Thymus (tissue), 11 donors: ENCODE measurements around the gene DPH2. TPM values are rescaled to one million over a fixed set of nuclear protein-coding genes. Genes with fewer than 3 reads are reported as not detected.

Experiments used
- DNase-seq, 9 donors: peaks; one replicate each; pipeline ENCODE4 v3.0.0-alpha.2; 2013; ENCODE audit warnings: low spot score in 9 of 9, low read depth in 6 of 9, missing footprints in 1 of 9
- H3K27ac ChIP-seq, 2 donors: one replicate each; pipeline ENCODE4 v1.5.1; 2013; ENCODE audit warnings: control low read depth in 1 of 2, low read depth in 1 of 2, low read length in 1 of 2, mild to moderate bottlenecking in 1 of 2, moderate library complexity in 1 of 2
- H3K27me3 ChIP-seq, 2 donors: one replicate each; pipeline ENCODE4 v1.5.1; 2013; ENCODE audit warnings: low read length in 1 of 2; ENCODE audit not compliant: control insufficient read depth in 2 of 2, insufficient read depth in 1 of 2
- H3K36me3 ChIP-seq, 2 donors: one replicate each; pipeline ENCODE4 v1.5.1; 2013; ENCODE audit warnings: low read length in 1 of 2, mild to moderate bottlenecking in 1 of 2, moderate library complexity in 1 of 2; ENCODE audit not compliant: control insufficient read depth in 2 of 2, insufficient read depth in 2 of 2
- H3K4me1 ChIP-seq, 2 donors: one replicate each; pipeline ENCODE4 v1.5.1; 2013; ENCODE audit warnings: low read length in 2 of 2; ENCODE audit not compliant: control insufficient read depth in 2 of 2, insufficient read depth in 2 of 2
- H3K4me3 ChIP-seq, 2 donors: one replicate each; pipeline ENCODE4 v1.5.1; 2013; ENCODE audit warnings: low read length in 2 of 2, control low read depth in 1 of 2, mild to moderate bottlenecking in 1 of 2
- H3K9me3 ChIP-seq, 2 donors: one replicate each; pipeline ENCODE4 v1.5.1; 2013; ENCODE audit warnings: low read length in 1 of 2, mild to moderate bottlenecking in 1 of 2; ENCODE audit not compliant: control insufficient read depth in 2 of 2, insufficient read depth in 1 of 2
- WGBS: extraction: QIAGEN DNeasy Blood & Tissue Kit; methylation state at CpG from one replicate; pipeline ENCODE4 v1.1.7; 2013; 5-methylcytosine and 5-hydroxymethylcytosine counted together
- polyA plus RNA-seq: library from polyadenylated mRNA; stranded (reverse); fragments of 200-250 nt; gene quantifications from one replicate; pipeline ENCODE4 v1.2.3, GENCODE V29; 2013
- total RNA-seq: library from RNA; stranded (reverse); fragments of 120-200 nt; gene quantifications from one replicate; pipeline ENCODE4 v1.2.4, GENCODE V29; 2013
- donor health status: healthy.

Gene DPH2
- total and polyA plus RNA-seq, 2 donors, result 14.4 to 16.1 TPM

DNA sequence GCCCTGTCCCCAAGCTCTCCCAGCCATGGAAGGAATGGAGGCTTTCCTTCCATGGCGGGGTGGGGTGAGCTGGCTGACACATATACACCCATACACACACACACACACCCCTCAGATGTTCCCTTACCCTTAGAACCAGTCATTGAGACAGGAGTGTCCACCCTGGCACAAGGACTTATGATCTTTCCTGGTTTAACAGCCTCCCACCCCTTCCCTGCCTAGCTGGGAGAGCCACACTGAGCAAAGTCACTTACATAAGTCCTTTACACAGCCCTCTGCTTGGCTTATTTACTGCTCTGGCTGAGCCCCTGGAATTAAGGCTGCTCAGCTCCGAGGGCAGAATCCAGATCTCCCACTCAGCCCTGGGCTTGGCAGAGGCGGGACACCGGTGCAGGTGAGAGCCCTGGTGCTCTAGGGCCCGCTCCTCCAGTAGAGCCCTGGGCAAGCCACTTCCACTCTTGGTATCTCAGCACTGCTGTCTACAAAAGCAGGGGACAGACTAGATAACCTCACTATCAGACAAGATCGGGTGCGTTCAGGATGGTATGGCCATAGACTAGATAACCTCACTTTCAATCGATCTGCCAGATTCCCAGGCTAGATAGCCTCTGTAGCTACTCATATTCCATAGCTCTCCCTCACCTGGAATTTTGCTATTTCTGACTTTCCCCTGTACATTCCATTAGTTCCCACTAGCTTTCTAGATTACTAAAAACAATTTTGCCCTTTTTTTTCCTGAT lies 44.7 kb downstream of the DPH2 start:
- Histone ChIP-seq H3K36me3 (no peaks in the 10 kb centered on the region), H3K27ac (no peak overlapping the region), H3K27me3 (no peaks in the 10 kb centered on the region), H3K9me3 (no peaks in the 10 kb centered on the region), H3K4me1 (peaks cover 10 to 15% of the 10 kb centered on the region in 2 donors), H3K4me3 (no peak overlapping the region)
- 90% methylated on average over 8 of the region's 8 CpGs for WGBS
- no peak for DNase-seq

DNA sequence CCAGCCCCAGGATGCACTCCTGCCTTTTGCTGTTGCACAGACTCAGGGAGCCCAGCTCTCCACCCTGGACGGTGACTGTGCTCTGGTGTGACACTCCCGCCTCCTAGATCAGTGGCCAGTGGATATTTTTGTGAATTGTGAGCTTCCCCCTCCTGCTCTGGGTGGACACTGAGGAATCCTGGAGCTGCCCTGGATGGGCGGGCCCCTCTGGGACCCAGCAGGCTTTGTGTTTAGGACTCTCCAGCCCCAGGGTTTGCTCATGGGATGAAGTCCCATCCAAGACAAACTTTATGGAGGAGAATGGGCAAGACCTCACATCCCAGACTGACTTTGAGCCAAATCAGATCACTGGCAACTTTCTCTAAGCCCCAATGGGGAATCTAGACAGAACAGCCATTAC lies 45.4 kb downstream of the DPH2 start:
- Histone ChIP-seq H3K4me1 (peaks cover 10 to 15% of the 10 kb centered on the region in 2 donors), H3K27ac (no peak overlapping the region), H3K4me3 (no peak overlapping the region), H3K27me3 (no peaks in the 10 kb centered on the region), H3K9me3 (no peaks in the 10 kb centered on the region), H3K36me3 (no peaks in the 10 kb centered on the region)
- 93% methylated on average over 3 of the region's 3 CpGs for WGBS
- DNase-seq, result no peak

DNA sequence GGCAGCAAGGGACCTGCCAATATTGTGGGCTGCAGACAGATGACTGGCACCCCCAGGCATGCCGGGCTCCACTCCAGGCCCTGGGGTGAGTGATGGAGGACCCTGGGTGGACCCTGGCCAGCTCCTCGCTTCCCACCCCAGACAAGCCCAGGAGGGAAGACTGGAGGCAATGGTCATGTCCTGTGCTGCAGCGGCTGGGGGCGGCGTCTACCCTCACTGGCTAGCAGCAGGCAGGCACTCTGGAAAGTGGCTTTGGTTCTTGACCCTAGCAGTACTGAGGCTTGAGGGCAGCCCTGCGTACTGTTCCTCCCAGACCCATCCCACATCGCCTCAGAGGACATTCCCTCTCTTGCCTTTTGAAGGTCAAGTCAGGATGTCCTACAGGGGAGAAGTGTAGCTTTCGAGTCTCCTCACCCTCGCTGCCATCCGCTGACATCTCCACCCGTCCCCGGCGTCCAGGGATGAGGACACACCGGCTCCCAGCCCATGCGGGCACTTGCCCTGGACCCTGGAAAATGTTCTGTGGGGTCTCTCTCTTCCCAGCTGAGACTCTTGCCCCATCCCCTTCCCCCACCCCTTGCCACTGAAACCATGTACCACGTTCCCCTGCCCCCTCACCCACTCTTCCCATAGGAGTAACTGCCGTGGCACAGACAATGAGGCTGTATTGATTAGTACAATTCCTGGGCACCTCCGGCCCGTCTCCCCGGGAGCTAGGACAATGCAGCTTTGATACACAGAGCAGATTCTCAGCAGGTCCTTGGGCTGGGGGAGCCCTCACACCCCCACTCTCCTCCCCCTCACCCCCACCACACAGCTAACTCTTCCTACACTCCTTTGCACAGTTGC lies 46.5 kb downstream of the DPH2 start:
- Histone ChIP-seq H3K27me3 (no peaks in the 10 kb centered on the region), H3K9me3 (no peaks in the 10 kb centered on the region), H3K4me1 (peaks cover 10 to 15% of the 10 kb centered on the region in 2 donors), H3K36me3 (no peaks in the 10 kb centered on the region), H3K27ac (no peak overlapping the region), H3K4me3 (no peak overlapping the region)
- 97% methylated on average over 20 of the region's 20 CpGs for WGBS
- DNase-seq, result no peak

DNA sequence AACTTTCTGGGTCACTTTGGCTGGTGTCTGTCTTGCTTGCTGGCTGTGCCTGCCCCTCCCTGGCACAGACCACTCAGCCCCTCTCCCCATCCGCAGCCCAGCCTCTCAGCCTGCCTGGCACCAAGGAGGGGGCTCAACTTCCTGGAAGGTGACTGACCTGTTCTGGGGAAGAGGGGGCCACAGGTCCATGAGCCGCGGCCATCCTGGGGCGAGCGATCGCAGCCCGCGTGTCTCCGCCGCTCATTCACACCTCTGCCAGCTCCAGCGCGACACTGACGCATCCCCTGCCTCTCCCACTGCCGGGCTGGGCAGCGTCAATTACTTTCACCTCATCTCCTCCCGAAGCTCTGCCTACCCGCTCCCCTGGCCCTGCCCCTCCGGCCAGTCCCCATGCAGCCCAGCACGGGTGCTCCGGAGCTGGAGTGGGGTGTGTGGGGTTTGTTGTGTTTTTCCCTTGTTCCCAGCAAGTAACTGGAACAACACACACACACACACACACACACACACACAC lies 47.1 kb downstream of the DPH2 start:
- Histone ChIP-seq H3K4me3 (no peak overlapping the region), H3K4me1 (peaks cover 10 to 15% of the 10 kb centered on the region in 2 donors), H3K36me3 (no peaks in the 10 kb centered on the region), H3K9me3 (no peaks in the 10 kb centered on the region), H3K27me3 (no peaks in the 10 kb centered on the region), H3K27ac (no peak overlapping the region)
- WGBS, result 98% methylated on average over 20 of the region's 20 CpGs
- no peak for DNase-seq

DNA sequence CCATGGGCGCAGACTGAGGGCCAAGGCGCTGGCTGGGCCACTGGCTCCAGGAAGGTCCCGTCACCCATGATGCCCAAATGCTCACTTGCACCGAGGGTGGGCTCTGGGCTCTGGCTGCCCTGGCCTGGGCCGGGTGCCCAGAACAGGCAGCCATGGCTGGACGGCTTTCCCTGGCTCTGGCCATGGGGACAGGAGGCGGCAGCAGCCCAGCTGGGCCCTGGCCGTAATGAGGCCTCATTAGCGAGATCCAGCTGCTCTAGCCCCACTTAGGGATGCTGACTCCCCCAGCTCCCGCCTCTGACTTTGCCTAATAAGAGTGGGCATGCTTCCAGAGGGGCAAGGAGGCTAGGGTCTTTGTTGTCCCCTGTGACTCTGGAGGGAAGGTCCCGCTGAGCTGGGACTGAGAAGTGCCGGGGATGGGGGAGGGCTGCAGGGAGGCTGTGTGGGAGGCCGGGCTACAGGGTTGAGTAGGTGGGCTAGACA lies 49.7 kb downstream of the DPH2 start:
- WGBS, result 96% methylated on average over 13 of the region's 13 CpGs
- H3K4me1 ChIP-seq, result no peaks in the 10 kb centered on the region

DNA sequence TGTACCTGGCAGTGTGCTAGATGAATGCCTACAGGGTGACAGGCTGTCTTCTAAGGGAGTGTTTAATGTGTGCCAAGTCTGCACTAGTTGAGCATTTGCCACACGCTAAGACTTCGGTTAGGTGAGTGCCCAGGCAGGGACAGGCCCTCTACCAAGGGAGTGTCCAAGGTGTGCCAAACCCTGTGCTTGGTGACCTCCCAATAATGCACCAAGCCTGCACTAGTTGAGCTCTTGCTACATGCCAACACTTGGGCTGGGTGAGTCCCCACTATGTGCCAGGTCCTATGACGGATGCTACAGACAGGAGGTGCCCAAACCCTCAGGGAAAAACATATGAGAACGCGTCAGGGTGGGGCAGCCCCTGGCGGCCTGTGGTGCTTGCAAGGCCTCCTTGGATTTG lies 50.7 kb downstream of the DPH2 start:
- Histone ChIP-seq H3K4me1 (no peaks in the 10 kb centered on the region), H3K9me3 (no peaks in the 10 kb centered on the region), H3K36me3 (no peaks in the 10 kb centered on the region), H3K27me3 (no peaks in the 10 kb centered on the region), H3K4me3 (no peak overlapping the region), H3K27ac (no peak overlapping the region)
- 88% methylated on average over 6 of the region's 6 CpGs for WGBS
- no peak for DNase-seq

More for the DNA sequence above, 49.7 kb downstream of the DPH2 start:
- Histone ChIP-seq H3K9me3 (no peaks in the 10 kb centered on the region), H3K4me3 (no peak overlapping the region), H3K27me3 (no peaks in the 10 kb centered on the region), H3K36me3 (no peaks in the 10 kb centered on the region), H3K27ac (no peak overlapping the region)
- no peak for DNase-seq

DNA sequence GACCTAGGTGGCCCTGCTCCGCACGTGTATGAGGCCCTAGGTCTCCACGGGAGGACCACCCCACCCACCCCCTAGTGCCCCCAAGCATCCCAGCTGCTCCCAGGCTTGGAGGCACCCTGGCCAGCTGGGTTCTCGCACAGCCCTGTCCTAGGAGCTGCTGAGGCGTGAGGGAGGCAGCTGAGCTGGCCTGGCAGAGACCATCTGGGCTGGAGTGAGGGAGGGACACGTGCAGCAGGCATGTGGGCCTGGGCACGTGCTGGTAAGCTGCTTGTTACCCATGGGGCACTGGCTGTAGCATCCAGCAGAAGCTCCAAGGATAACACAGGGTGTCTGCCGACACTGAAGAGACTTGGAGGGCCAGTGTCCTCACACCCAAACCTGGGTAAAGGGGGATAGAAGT lies 51.3 kb downstream of the DPH2 start:
- no peaks in the 10 kb centered on the region for H3K9me3 ChIP-seq
- no peaks in the 10 kb centered on the region for H3K4me1 ChIP-seq
- H3K36me3 ChIP-seq, result no peaks in the 10 kb centered on the region
- no peak overlapping the region for H3K4me3 ChIP-seq
- H3K27me3 ChIP-seq, result no peaks in the 10 kb centered on the region
- no peak for DNase-seq
- 95% methylated on average over 8 of the region's 8 CpGs for WGBS
- no peak overlapping the region for H3K27ac ChIP-seq

DNA sequence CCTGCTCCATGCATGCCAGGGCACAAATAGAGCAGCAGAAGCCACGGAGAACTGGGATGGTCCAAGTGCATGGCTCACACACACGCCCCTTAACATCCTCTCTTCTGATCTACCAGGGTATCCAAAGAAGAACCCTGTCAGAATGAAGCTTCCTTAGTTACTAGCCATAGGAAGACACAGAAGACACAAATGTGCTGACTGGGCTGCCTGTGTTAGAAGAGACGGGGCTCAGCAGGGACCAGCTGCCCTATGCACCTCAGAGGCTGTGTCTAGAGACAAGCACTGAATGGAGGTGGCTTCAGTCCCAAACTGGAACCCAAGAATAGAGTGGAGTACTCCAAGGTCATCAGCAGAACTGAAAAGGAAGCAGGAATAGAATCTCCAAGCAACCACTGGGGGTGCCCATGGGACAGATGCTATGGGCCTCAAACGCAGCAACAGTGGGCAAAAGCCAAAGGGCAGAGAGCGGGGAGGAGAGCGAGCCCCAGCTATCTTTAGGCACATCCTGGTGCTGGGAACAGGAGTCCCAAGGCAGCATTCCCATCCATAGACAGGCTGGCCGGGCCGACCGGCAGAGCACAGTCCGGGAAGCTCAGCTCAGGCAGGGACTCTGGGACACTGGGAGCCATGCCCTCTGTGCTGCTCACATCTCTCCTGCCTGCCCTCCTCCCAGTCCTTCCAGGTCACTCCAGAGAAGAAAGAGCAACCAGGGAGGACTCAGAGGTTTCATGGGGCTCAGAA lies 51.9 kb downstream of the DPH2 start:
- no peaks in the 10 kb centered on the region for H3K9me3 ChIP-seq

More for the DNA sequence above, 51.9 kb downstream of the DPH2 start:
- Histone ChIP-seq H3K4me3 (no peak overlapping the region), H3K27me3 (no peaks in the 10 kb centered on the region), H3K36me3 (no peaks in the 10 kb centered on the region), H3K4me1 (no peaks in the 10 kb centered on the region), H3K27ac (no peak overlapping the region)
- DNase-seq, result no peak
- 97% methylated on average over 10 of the region's 10 CpGs for WGBS
